GM18858 (cell line): Measurements from ENCODE around the gene PCDHA9.
"Not testable (repeated sequence)": the region's sequence is repeated elsewhere in the genome, so short reads cannot be mapped to it uniquely, and the experiment has no call there.

Source experiments
- ATAC-seq: cut with Tn5 transposase; IDR thresholded peaks from one replicate; pipeline ENCODE4 v1.9.1; 2021; ENCODE audit not compliant: unreplicated experiment

The PCDHA9 gene

GRCh38 chr5:140848139-140849102, at the start of gene PCDHA9:
Gene PCDHA9 (plus strand): TSS chr5:140848382. CDS start chr5:140848496, 114 bp downstream.
- not testable (repeated sequence) for ATAC-seq

GRCh38 chr5:140800816-140801493, 47.2 kb upstream of the PCDHA9 start, which contains the start of gene PCDHA3:
Gene PCDHA3 (plus strand): TSS chr5:140801057.
- ATAC-seq = no peak

- ATAC-seq = no peak
These were observed 46.7 kb upstream of the PCDHA9 start for GRCh38 chr5:140801494-140801841.

GRCh38 chr5:140802381-140802780, 45.8 kb upstream of the PCDHA9 start:
- ATAC-seq = not testable (repeated sequence)

- no peak for ATAC-seq
These were observed 45.4 kb upstream of the PCDHA9 start for GRCh38 chr5:140802781-140803271.

- no peak for ATAC-seq
These were observed 41.1 kb upstream of the PCDHA9 start, which contains the start of gene PCDHA4 for GRCh38 chr5:140806834-140807775. Gene PCDHA4 (plus strand): TSS chr5:140807068.

GRCh38 chr5:140808241-140808888, 39.8 kb upstream of the PCDHA9 start:
- ATAC-seq = not testable (repeated sequence)

GRCh38 chr5:140808889-140809291, 39.3 kb upstream of the PCDHA9 start:
- ATAC-seq = no peak

GRCh38 chr5:140821375-140822280, 26.6 kb upstream of the PCDHA9 start, which contains the start of gene PCDHA5:
Gene PCDHA5 (plus strand): TSS chr5:140821613.
- ATAC-seq = no peak

GRCh38 chr5:140822281-140822629, 25.9 kb upstream of the PCDHA9 start:
- no peak for ATAC-seq

GRCh38 chr5:140822969-140823368, 25.2 kb upstream of the PCDHA9 start:
- not testable (repeated sequence) for ATAC-seq

- no peak for ATAC-seq
These were observed 24.7 kb upstream of the PCDHA9 start for GRCh38 chr5:140823475-140823874.

GRCh38 chr5:140827704-140828361, 20.3 kb upstream of the PCDHA9 start, which contains the start of gene PCDHA6:
Gene PCDHA6 (plus strand): TSS chr5:140827960. CDS start chr5:140828092, 132 bp downstream.
- no peak for ATAC-seq

- ATAC-seq = no peak
These were observed 19.8 kb upstream of the PCDHA9 start for GRCh38 chr5:140828362-140828737.

- ATAC-seq = not testable (repeated sequence)
These were observed 18.4 kb upstream of the PCDHA9 start for GRCh38 chr5:140829511-140830501.

GRCh38 chr5:140833993-140834392, 14.2 kb upstream of the PCDHA9 start, which contains the start of gene PCDHA7:
Gene PCDHA7 (plus strand): TSS chr5:140834269. CDS start chr5:140834384, 115 bp downstream.
- ATAC-seq = no peak

- not testable (repeated sequence) for ATAC-seq
These were observed 13.7 kb upstream of the PCDHA9 start for GRCh38 chr5:140834439-140835008.
